ENCODE results near the gene RAB7B.

The RAB7B gene

GRCh38 chr1:205948886-205949285, 54.3 kb downstream of the RAB7B start:
- no peak for DNase-seq (ENCODE audit: low read depth in 2 of 2)

DNA sequence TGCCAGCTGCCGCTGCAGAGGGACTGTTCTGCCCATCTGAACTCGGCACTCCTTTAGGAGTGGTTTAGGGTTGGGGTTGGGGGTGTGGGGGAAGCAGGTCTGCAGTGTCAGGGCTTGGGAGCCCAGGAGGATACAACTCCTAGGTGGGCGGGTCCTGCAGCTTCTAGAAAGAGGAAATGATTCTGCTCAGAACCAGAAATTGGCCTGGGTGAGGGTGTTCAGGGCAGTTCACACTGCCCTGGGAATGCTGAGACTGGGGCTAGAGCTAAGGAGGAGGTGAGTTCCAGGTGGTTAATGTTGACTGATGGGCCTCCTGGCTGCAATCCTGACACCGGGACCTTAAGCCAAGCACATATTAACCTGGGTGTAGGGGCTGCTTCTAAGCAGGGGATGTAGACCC, 55.2 kb downstream of the RAB7B start:
- DNase-seq (ENCODE audit: low read depth in 2 of 2) = no peak

- no peak for DNase-seq (ENCODE audit: low read depth in 2 of 2)
Measured at GRCh38 chr1:205947024-205947423, 56.2 kb downstream of the RAB7B start.

DNA sequence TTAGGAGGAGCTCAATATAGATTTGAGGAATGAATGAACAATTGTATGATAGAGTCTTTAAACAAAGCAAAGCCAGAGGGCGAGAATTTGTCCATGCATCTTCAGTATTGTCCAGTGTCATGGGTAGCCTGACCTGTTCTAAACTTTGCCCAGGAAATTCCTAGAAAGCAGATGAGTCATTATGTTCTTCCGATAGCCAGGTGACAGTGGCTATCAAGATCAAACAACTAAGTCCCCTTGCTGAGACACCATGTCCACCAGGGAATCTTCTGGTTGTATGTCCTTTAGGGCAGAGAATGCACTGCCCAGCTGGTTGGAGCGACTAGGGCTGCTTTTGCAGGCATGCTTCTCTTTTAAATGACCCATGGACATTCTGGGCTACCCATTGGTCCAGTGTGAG, 58.1 kb downstream of the RAB7B start:
- no peak for DNase-seq (ENCODE audit: low read depth in 2 of 2)

GRCh38 chr1:205944525-205944924, 58.7 kb downstream of the RAB7B start:
- DNase-seq (ENCODE audit: low read depth in 2 of 2) = no peak

DNA sequence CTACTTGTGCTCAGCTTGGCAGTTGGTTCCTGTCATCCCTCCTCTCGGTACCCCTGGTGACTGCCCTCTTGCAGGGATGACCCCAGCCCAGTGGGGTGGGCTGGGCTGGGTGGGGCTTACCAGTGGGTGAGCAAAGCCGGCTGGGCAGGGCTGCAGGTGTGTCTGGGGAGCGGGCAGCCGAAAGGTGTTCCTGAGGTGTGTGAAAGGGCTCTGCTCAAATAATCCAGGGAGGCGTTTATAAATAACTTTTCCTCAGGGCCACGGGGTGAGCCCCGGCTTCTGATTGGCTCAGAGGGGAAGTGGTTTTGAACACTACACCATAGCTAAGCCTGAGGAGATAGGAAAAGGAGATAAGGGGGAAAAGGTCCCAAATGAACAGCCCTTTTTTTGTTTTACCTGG, 60.0 kb downstream of the RAB7B start, which contains the start of gene SLC26A9:
Gene SLC26A9, minus strand, starts transcription at position 212 of the 400 bp plus-strand sequence. CDS start 7,636 bp downstream, outside the sequence.
- no peak for DNase-seq (ENCODE audit: low read depth in 2 of 2)

- no peak for DNase-seq (ENCODE audit: low read depth in 2 of 2)
Measured at GRCh38 chr1:205942631-205943159, 60.5 kb downstream of the RAB7B start.

GRCh38 chr1:205940710-205941109, 62.5 kb downstream of the RAB7B start:
- no peak for DNase-seq (ENCODE audit: low read depth in 2 of 2)

DNA sequence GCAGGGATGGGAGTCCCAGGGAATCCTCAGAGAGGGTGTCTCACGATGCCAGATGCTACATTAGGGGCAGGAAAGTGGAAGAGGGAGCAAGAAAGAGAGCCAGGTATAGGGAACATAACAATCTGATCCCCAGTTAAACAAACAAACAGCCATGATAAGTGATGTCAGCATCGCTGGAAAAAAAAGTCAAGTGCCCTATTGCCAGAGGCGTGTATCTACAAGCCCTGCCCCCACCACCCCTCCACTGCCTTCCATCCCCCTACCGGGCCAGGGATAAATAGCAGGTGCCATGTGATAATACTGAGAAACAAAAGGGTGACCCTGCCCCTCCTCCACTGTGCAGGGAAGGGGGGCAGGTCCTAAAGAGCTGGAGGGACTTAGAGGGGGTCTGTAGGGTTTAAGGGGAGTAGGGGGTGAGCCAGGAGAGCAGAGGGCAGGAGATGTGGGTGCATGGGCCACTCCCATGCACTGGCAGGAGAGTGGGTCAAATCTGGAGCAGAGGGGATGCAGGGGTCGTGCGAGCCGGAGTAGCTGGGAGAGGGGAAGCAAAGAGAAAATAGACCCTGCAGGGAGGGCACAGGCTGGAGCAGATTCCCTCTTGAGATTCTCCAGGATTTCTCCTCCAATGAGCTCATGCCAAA, 63.4 kb downstream of the RAB7B start:
- no peak for DNase-seq (ENCODE audit: low read depth in 2 of 2)

DNA sequence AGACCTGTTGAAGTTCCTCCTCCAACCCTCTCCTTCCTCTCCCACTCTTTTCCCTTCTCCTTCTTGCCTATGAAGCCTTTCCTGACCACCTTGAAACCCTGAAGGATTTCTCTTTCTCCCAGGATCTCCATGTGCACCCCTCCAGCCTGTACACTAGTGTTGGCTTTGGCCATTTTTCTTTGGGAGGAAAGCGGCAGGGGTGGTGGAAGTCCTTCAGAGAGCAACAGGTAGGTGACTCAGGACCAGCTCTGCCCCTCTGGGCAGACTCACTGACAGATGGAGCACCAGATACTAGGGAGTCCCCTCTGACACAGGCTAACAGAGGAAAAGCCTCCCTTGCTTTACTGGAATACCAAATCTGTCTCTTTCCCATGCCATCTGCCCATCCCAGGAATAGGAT, 64.5 kb downstream of the RAB7B start:
- no peak for DNase-seq (ENCODE audit: low read depth in 2 of 2)

- DNase-seq (ENCODE audit: low read depth in 2 of 2) = no peak
Measured at GRCh38 chr1:205936846-205937586, 66.2 kb downstream of the RAB7B start.

- DNase-seq (ENCODE audit: low read depth in 2 of 2) = no peak
Measured at GRCh38 chr1:205936311-205936710, 66.9 kb downstream of the RAB7B start.

- no peak for DNase-seq (ENCODE audit: low read depth in 2 of 2)
Measured at GRCh38 chr1:205935869-205936268, 67.3 kb downstream of the RAB7B start.

DNA sequence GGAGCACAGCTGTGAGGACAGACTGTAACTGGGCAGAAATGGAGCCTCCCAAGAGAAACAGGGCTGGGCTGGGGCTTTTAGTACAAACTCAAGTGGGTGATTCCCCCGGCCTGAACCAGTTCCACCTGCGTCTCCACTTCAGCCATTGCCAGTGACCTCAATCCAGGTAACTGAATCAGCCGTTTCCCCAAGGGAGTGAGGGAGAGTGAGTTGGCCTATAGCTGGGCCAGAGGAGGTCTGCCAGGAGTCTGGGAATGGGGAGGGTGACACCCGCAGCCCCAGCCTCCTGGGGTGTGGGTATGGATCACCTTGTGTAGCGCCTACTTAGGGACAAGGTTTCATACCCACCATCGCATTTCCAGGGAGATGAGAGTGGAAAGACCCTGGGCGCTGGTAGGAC, 68.4 kb downstream of the RAB7B start:
- DNase-seq (ENCODE audit: low read depth in 2 of 2) = no peak

GRCh38 chr1:205933671-205934618, 69.2 kb downstream of the RAB7B start:
- no peak for DNase-seq (ENCODE audit: low read depth in 2 of 2)

GRCh38 chr1:205932776-205933175, 70.4 kb downstream of the RAB7B start:
- DNase-seq (ENCODE audit: low read depth in 2 of 2) = no peak

DNA sequence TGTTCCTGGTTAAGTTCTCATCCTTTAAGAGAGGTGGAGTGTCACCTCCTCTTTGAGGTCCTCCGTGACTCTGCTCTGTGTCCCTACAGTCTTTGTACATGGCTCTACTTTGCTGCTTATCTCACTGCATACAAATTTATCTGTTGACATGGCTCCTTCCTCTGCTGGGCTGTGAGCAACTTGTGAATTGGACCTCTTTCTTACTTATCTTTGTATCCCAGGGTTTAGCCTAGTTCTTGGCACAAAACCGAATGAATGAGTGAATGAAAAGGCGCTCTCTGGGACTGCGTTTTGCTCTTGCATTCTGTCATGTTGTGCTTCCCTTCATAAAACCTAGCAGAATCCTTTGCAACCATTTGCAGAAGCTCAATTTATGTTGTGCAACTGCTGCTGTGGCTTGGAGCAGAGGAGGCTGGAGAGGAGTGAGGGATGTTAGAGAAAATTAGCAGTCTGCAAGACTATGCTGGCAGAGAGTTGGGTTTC, 72.4 kb downstream of the RAB7B start:
- no peak for DNase-seq (ENCODE audit: low read depth in 2 of 2)

- no peak for DNase-seq (ENCODE audit: low read depth in 2 of 2)
Measured at GRCh38 chr1:205930195-205930577, 73.0 kb downstream of the RAB7B start.

DNA sequence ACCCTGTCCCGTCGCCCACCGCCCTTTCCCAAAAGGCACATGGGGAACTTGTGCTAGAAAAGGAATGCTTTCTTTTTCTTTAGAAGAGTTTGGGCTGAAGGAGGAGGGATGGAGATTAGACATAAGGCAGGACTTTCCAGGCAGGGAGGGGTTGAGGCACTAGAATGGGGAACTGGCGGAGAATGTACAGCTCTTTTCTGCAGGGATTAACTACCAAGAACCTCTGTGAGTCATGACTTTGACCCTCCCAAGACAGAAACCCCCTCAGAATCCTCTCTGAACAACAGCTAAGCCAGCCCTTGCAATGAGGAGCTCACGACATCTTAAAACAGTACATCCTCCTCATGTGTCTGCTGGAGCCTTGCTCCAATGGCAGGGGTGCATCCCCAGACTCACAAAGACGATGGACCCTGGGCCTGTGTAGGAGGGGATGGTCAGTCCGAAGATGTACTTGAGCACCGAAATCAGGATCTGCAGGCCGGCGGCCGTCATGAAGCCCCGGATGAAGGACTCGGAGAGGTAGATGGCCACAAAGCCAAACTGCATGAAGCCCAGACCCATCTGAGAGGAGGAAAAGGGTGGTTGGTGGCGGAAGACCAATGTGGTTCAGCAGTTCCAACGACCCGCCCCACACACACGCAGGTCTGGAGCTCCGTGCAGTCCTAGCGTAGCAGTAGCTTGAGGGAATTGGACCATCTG, 73.5 kb downstream of the RAB7B start:
- no peak for DNase-seq (ENCODE audit: low read depth in 2 of 2)

- no peak for DNase-seq (ENCODE audit: low read depth in 2 of 2)
Measured at GRCh38 chr1:205928317-205928716, 74.9 kb downstream of the RAB7B start.

- DNase-seq (ENCODE audit: low read depth in 2 of 2) = no peak
Measured at GRCh38 chr1:205927676-205928075, 75.5 kb downstream of the RAB7B start.

Data from stimulated activated CD4-positive, alpha-beta T cell treated with anti-CD3 and anti-CD28 coated beads, Interleukin-1b, Interleukin-23, amount 100 ng/mL, for 4 hours (primary cell).